ENCODE results near the gene SLC30A2.
"Not testable (repeated sequence)": the region's sequence is repeated elsewhere in the genome, so short reads cannot be mapped to it uniquely, and the experiment has no call there.

The SLC30A2 gene, protein sequence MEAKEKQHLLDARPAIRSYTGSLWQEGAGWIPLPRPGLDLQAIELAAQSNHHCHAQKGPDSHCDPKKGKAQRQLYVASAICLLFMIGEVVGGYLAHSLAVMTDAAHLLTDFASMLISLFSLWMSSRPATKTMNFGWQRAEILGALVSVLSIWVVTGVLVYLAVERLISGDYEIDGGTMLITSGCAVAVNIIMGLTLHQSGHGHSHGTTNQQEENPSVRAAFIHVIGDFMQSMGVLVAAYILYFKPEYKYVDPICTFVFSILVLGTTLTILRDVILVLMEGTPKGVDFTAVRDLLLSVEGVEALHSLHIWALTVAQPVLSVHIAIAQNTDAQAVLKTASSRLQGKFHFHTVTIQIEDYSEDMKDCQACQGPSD

DNA sequence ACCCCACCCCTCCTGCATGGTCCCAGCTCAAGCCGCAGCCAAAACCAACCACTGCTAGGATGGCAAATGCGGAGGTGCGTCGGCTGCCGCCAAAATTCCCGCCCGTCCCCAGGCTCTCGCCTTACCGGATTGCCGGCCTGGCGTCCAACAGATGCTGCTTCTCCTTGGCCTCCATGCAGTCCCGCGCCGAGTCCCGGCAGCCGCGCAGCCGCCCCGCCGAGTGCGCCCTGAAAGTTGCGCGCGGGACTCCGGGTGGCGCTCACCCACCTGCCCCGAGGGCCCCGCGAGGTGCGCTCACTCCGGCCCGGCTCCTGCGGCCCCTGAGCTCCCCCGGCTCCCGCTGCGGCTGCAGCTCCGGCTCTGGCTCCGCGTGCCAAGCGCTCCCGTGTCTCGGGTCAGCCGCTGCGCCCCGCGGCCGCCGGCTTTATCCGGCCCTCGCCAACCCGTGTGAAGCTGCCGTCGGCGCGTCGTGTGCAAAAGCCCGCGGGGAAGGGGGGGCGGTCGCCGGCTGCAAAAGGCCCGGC, at the start of gene SLC30A2:
SLC30A2 (minus strand) TSS at position 397 of the 524 bp plus-strand sequence; CDS start at position 175, 222 bp downstream.
- DNase-seq, result no peak

DNA sequence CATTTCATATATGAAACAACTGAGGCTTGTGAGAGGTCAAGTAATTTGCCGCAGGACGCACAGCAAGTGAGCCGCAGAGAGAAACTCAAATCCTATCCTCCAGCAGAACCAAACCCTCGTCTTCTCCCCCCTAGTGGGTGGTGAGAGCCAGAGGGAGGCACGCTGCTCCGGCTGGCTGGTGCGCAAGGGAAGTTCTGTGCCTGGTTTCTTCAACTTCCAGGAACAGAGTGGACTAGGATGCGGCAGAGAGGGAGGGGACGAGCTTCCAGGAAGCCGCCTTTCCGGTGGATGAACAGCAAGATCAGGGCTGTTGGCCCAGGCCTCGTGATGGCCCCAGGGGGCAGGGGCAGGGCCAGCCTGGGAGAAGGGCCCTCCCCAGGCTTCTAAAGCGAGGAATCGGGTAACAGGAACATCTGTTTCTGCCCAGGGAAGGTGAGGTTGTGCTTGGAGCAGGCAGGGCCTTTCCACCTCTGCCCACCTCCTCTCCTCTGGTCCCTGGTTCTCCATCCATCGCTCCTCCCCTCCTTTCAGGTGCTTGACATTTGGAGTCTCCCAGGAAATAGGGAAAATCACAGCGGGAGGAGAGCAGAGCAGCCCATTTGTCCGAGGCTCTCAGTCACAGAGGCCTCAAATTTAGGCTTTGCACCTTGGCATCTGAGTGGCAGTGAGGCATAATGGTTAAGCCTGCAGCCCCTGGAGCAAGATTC, 48.9 kb upstream of the SLC30A2 start:
- DNase-seq, result no peak

DNA sequence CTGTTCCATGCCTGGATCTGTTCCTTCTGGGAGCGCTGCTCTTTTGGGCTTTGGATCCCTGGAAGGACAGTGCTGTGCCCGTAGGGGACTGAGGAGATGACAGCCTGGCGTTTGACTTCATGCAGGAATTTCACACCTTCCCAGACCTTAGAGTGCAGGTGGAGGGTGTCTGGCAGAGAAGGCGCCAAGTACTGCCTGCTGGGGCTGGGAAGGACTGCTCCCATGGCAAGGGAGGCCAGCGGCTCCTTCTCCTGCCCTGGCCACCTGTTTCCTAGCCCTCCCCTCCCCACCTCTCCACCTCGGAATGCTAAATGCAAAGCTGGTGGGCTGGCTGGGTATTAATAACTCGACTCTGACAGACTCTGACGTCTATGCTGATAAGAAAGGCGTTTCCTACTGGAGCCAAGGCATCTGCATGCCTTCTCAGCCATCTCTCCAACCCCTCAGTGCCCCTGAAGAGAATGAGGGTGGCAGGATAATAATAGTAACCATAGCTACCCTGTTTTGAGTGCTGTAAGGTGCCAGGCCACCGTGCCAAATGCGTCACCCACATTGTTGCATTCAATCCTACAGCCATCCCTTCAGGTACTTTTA, 48.3 kb upstream of the SLC30A2 start:
- no peak for DNase-seq

DNA sequence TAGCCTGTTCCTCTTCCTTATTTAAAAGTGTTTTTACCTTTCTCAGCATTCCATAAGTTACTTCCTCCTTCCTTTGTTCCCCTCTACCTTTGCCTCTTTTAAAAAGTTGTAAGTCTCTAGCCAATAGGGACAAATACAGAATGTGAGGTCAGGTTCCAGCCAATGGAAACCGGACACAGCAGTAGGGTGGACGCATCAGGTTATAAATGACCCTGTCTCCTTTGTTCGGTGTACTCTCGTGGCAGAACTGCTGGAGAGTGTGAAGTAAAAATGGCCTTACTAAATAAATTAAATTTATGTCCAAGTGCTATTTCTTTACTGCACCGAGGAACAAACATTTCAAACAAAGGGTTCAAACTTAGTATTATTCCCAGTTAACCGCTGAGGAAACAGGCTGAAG, 47.7 kb upstream of the SLC30A2 start:
- DNase-seq, result not testable (repeated sequence)

DNA sequence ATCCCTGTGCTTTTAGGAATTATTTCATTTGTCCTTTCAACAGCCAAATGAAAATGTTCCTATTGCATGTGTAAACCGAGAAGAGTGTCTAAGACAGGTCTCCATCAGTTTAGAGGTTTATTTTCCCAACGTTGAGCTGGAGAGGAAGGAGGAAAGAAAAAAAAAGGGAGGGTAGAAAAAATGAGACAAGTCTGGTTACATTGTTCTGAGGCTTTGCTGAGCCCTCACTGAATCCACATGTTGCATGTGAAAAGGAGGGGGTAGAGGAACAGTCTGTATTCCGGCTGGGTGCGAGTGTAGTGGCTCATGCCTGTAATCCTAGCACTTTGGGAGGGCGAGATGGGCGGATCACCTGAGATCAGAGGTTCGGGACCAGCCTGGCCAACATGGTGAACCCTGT, 46.5 kb upstream of the SLC30A2 start:
- no peak for DNase-seq

DNA sequence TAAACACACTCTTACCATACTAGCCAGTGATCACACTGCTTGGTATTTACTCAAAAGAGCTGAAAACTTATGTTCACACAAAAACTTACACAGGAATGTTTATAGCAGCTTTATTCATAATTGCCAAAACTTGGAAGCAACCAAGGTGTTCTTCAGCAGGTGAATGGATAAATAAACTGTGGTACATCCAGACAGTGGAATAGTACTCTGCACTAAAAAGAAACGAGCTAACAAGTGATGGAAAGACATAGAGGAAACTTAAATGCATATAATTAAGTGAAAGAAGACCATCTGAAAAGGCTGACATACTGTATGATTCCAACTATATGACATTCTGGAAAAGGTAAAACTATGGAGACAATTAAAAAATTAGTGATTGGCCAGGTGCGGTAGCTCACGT, 45.0 kb upstream of the SLC30A2 start:
- no peak for DNase-seq

DNA sequence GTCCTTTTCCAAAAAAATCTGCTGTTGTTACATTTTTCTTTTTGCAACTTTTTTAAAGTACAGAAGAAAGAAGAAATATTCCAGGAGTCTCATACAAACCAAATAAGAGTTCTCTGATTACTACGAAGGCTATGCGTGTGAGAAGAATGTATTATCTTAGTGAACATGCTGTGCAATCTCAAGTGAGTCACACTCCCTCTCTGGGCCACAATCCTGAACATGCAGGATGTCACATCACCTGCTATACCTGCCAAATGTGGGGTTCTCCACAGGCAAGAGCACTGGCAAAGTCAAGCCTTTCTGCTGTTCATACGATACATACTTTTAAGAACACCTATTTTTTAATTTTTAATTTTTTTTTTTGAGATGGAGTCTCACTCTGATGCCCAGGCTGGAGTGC, 43.2 kb upstream of the SLC30A2 start:
- DNase-seq, result no peak

DNA sequence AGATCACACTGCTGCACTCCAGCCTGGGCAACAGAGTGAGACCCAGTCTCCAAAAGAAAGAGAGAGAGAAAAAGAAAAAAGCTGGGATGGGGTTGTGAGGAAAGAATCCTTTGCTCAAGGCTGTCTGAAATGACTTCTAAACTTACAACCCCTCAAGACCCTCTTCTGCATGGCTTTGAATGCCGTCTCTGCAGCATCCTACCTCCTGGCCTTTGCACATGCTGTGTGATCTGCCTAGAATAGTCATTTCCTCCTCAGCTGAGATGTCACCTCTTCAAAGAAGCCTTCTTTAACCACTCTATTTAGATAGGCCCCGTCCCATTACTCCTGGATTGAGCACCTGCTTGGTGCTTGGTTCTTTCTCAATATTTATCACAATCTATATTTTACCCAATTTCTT, 38.9 kb upstream of the SLC30A2 start:
- DNase-seq, result no peak

DNA sequence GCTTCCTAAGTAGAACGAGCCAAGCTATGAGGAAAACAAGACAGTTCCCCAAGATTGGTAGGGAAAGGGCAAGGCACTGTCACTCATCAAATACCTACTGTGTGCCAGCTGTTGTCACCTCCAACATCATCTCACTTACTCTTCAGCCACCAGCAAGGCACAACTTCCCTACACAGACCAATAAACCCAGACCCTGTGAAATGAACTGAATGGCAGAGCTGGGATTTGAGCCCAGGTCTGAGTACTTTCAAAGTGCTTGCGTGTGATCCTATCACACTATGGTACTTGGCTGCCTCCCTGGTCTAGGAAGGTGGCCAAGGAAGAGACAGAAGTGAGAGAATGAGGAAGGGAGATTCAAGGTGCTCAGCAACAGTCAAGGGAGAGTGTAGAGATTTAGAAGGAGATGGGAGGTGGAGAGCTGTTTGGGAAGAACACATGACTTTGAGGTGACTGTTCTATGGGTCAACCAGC, 38.2 kb upstream of the SLC30A2 start:
- DNase-seq, result no peak

DNA sequence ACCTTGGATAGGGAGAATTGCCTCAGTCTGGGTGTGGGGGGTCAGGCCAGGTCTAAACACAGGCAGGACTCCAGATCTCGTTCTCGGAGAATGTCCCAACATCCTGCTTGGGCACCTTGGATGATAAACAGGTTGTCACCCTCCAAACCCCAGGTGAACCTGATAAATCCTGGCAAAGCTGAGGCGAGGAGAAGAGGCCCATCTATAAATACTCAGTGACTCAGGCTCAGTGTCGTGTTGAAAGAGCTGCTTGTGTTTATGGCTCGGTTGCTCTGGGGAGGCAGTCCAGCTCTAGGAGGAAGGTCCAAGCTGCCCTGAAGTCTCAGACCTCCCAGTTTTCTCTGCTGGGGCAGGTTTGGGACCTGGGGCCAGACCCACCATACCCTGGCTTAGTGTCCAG, 37.3 kb upstream of the SLC30A2 start:
- DNase-seq, result no peak

DNA sequence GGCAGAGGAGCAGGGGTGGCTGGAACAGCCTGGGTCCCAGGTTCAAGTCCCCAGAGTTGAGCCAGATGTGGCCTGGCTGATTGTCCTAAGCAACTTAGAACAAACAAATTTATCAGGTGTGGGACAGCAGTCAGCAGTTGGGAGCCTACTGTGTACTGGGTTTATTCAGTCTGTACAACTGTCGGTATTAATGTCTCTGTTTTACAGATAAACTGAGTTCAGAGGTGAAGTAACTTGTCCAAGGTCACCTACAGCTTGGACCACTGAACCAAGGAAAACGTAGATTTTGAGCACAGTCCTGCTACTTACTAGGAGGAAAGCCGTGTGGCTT, 36.1 kb upstream of the SLC30A2 start:
- DNase-seq, result no peak

DNA sequence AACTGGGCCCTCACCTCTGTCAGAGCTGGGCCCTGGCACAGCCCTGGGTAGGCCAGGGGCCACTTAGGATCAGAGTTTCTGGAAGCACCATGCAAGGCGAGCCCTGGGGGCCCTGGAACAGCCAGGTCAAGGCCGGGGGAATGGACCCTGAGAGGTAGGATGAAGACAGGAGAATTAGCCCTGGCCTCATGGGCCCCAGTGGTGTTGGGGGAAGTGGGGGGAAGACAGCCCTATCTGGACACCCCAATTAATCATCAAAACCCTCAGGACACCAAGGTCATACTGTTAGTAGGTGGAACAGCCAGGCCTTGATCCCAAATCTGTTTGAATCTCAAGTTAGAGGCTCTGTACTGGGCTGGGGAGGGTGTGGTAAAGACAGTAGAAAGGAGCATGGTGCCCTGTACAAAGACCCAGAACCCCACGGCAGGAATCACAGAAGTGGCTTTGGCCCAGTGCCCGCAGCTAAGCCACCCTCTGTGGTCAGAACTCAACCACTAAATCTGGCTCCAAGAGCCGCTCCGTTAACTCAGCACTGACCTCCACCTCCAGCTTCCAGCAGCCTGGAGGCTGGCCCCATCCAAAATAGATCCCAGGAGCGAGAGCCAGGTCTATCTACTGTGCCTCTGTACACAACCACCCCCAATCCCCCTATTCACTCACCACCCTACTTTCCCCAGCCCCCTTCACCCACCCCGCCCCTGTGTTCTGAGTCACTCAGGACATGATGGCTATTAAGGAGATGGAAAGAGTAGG, 35.5 kb upstream of the SLC30A2 start:
- DNase-seq, result no peak

DNA sequence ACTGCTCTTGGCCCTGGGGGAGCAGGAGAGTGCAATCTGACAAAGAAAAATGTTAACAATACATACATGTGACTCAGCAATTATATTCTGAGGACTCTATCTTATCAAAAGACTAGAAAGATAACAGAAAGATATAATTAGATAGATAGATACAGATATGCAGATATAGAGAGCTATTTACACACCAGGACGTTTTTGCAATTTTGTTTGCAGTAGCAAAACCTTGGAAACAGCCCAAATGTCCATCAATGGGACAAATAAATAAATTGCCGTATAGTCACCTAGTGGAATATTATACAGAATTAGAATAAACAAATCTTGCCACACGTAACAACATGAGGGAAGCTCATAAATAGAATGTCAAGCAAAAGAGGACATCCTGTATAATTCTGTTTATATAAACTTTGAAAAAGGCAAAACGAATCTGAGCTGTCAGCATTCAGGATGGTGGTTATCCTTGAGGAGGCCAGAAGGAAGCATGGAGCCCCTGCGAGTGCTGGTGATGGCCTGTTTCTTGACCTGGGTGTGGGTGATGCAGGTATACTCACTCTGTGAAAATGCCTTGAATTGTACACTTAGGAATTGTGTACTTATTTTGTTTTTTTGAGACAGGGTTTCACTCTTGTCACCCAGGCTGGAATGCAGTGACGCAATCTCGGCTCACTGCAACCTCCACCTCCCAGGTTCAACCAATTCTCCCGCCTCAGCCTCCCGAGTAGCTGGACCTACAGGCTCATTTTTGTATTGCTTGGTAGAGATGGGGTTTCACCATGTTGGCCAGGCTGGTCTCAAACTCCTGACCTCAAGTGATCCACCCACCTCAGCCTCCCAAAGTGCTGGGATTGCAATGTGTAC, 34.3 kb upstream of the SLC30A2 start:
- no peak for DNase-seq

DNA sequence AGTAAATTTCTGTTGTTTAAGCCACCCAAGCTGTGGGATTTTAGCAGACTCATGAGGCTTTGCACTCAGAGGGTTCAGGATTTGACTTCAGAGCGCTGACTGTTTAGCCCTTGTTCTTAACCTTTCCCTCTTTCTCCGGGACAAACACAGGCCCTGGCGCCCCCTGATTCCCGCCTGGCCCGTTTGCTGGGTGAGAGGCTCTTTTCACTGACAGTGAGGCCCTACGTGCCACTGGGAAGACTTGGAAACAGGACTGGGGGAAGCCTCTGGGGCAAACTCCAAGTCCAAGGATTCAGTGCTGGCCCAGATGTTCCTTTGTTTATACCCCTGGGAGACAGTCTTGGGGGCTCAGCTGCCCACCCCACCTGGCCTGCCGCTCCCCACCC, 33.3 kb upstream of the SLC30A2 start:
- DNase-seq, result no peak

DNA sequence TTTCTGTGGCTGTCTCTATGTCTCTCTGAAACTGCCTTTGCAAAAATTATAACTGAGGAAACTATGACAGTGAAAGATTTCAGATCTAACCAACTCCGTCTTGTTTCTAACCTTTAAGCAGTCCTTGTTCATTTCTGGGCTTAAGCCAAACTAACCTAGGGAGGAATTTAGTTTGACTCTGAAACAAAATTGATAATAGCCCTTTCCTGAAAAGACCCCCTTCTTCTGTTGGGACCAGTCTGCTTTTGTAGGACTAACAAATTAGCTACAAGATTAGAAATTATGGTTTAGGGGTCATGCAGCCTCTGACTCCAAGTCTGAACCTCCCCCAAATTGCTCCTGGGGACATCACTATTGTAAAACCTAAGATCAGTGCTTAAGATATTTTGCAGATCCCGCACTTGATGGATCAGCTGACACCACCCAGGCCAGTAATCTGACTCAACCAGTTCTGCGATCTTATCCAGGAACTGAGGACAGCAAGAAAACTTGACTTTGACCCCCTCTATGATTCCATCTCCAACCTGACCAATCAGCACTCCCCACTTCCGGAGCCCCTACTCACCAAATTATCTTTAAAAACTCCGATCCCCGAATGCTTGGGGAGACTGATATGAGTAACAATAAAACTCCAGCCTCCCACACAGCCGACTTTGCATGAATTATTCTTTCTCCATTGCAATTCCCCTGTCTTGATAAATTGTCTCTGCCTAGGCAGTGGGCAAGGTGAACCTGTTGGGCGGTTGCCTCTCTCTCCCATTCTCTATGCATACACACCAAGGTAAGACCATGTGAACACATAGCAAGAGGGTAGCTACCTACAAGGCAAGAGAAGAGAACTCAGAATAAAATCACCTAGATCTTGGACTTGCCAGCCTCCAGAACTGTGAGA, 32.6 kb upstream of the SLC30A2 start:
- no peak for DNase-seq

DNA sequence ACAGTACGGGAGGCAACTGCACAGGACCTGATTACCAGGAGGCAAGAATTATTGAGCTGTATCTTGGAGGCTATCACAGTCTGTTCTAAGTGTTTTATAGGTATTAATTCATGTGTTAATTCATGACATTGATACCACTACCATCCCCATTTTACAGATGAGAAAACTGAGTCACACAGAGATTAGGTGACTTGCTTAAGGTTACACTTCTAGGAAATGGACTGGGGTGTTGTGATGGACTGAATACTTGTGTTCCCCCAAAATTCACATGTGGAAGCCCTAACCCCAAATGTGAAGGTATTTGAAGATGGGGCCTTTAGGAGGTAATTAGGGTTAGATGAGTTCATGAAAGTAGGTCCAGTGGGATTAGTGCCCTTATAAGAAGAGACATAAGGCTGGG, 31.6 kb upstream of the SLC30A2 start:
- DNase-seq, result no peak

DNA sequence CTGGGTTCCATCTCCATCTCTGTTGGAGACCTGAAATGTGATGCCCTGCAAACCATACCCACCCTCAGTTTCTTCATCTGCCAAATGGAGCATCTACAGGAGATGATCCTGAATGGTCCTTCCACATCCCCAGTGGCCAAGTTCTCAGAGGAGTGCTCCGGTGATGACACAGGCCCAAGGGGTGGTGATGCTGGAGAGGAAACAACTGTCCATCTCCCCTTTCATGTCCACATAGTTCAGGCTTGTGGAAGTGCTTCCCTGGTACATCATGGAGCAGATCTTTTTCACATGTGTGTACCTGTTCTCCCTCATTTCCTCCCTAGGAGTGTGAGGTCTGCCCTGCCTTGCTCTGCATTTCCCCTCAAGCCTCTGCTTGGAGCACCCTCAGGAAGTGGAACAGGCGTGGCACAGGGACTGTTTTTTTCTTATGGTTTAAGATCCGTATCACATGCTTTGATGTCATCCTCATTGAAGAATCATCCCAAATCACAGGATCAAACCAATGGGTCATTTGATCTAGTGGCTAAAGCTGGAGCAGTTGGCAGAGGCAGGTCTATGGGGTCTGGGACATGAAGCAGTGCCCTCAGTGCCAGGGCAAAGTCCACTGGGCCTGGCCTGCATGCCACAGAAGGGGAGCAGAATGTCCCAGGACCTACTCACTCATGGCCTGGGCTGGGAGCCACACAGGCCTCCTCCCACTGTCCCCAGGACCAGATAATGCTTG, 29.7 kb upstream of the SLC30A2 start:
- DNase-seq, result no peak

DNA sequence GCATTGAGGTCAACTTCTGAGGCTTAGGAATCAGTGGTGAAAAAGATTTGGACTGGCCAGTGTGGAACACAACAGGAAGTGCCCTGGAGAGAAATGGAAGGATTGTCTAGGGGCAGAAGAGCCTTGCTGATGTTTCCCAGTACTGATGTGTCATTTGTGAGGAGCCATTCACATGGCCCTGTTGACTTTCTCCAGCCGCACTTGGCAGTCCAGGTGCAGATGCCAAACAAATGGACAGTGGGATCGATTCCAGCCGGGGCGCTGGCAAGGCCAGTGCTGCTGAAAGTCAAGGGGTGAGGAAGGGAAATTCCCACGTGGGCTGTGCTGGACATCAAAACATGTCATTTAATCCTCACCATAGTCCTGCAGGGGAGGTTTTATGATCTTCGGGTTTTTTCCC, 26.4 kb upstream of the SLC30A2 start:
- no peak for DNase-seq

DNA sequence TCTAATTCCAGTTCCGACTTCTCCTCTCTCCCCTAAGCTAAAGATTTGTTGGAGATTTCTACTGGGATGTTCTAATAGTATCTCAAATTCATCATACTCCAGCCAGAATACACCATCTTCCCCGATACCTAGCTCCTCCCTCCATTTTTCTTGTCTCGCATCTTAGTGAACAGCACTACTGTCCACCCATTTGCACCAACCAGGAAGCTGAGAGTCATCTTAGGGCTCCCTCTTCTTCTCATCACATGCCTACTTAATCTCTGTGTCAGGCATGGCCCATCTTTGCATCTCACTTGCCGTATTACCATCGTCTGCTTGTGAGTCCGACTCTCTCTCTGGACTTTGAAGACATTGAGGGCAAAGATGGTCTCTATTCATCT, 25.0 kb upstream of the SLC30A2 start:
- DNase-seq, result no peak

DNA sequence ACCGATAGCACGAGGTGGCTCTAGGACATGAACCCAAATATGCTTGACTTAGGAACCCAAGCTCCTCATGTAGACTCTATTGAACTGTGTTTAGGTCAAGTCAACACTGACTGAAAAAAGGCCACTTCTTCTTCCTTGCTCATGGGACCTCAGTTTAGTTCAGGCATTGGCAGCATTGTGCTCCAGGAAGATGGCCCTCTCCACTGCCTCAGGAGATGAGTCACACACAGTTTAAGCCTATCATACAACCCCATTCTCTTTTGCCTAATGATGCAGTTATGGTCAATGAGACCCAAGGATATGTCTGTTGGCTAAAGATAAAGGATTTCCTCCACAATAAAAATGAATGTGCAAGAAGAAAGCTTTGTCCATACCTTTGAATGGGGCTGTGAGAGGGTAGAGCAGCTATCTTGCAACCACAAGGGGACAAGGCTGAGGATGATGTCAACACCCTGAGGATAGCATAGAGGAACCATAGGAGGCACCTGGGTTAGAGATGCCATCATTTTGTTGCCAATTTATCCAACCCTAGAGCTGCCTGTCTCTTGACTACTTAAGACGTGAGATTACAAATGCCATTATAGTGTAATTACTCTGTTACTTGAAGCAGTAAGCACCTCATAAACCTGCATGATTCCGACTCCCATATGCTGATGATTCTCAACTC, 24.5 kb upstream of the SLC30A2 start:
- DNase-seq, result no peak

Measured in CD4-positive, alpha-beta T cell treated with Interleukin-4 for 1 hour (primary cell).